PC-3 (cell line): ENCODE data around the gene OXNAD1.

Experiments
- CTCF ChIP-seq: fragments of 300-600 bp; sonication (generic); conservative IDR thresholded peaks from 2 replicates; pipeline ENCODE4 v1.5.1; 2017; ENCODE audit warnings: antibody characterized with exemption, low read depth, mild to moderate bottlenecking, low read length
- EZH2 ChIP-seq: fragments of 300-600 bp; sonication (generic); IDR thresholded peaks from one replicate; pipeline ENCODE4 v1.6.1; 2017; ENCODE audit warnings: antibody characterized with exemption, mild to moderate bottlenecking, low read length; ENCODE audit not compliant: unreplicated experiment
- EZH2phosphoT487 ChIP-seq: fragments of 300-600 bp; sonication (generic); IDR thresholded peaks from 2 replicates; pipeline ENCODE4 v1.6.1; 2018; ENCODE audit warnings: mild to moderate bottlenecking, antibody characterized with exemption, low read length, borderline replicate concordance

GRCh38 chr3:16347548-16347947 lies 82.5 kb downstream of the OXNAD1 start:
- no peak for TF ChIP-seq CTCF
- TF ChIP-seq EZH2phosphoT487, result no peak
- TF ChIP-seq EZH2, result no peak
